ENCODE results near the gene CCBE1. TPM values are rescaled to one million over a fixed set of nuclear protein-coding genes. Genes with fewer than 3 reads are reported as not detected.

The CCBE1 gene
- total and polyA plus RNA-seq, 2 of the 4 experiments (the other 2 are of a cell fraction), result 64.8 to 148 TPM

DNA sequence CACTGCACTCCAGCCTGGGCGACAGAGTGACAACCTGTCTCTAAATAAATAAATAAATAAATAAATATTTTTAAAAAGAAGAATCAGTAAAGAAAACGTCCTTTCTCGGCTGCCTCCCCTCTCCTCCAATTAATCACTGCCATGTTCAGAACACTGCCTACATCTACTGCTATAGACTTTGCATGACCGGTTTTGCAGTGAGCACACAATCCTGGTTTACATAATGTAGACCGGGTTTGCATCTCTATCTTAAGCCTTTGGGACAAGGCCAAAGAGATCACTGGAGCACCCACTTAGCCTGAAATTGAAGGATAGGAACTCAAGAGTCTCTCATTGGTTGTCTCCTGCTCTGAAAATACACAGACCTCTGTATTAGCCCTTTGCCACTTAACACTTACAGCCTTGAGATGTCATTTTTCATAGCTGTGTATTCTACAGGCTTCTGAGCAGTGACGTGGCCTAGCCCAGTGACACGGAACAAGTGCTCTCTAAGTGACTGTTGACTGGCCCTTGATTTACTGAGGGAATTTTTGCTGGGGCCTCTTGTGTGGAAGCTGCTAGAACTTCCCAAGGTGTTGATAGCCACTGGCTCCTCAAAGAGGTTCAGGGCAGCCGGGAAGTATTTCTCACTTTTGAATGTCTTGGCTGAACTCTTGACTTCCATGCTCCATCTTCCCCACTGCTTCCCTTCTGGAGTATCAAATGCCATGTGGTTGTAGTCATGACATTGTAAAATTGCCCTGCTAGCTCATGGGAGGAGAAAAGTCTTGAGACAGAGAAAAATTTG is 45.3 kb upstream of the CCBE1 start:
- 0 out of 2 replicates have a peak, but pooled peaks have one; percentile 7 for ATAC-seq (ENCODE audit: low read depth)
- Histone ChIP-seq H3K9me1 (ENCODE audit: insufficient read depth, low read length) (peaks cover 14% of the 10 kb centered on the region), H4K8ac (ENCODE audit: low read depth in 2 of 2, low read length in 2 of 2) (peak overlapping the region; percentile 61 to 90; a peak in 3 of 4 replicates), H3K18ac (ENCODE audit: low read depth, low read length) (peak overlapping the region; percentile 97; the same call in 1 of the 2 replicates), H3K4ac (ENCODE audit: low read depth, low read length) (peak overlapping the region; percentile 69), H4K91ac (ENCODE audit: insufficient read depth, low read depth, low read length) (peak overlapping the region; percentile 92), H3K79me1 (ENCODE audit: low read depth in 1 of 2, low read length in 2 of 2) (no peaks in the 10 kb centered on the region), H3K4me2 (ENCODE audit: low read depth, low read length) (no peak overlapping the region; the same call in 1 of the 2 replicates), H4K5ac (ENCODE audit: low read depth, low read length) (peak overlapping the region; percentile 3; the same call in 1 of the 2 replicates), H3K4me3 (ENCODE audit: insufficient read depth, low read depth, low read length) (no peak overlapping the region), H2BK15ac (ENCODE audit: low read depth, low read length) (peak overlapping the region; percentile 89), H3K4me1 (ENCODE audit: control insufficient read depth, insufficient read depth, low read length) (peaks cover 20% of the 10 kb centered on the region), H3K23ac (ENCODE audit: low read depth, low read length) (peak overlapping the region; percentile 48; the same call in 1 of the 2 replicates), H2BK120ac (ENCODE audit: low read depth, low read length) (peak overlapping the region; percentile 94), H2AK5ac (ENCODE audit: low read depth, low read length) (peak overlapping the region; percentile 82), H2BK5ac (ENCODE audit: low read depth, low read length, poor library complexity, severe bottlenecking) (peak overlapping the region; percentile 100), H3K9ac (ENCODE audit: low read depth, low read length) (no peak overlapping the region), H3K36me3 (ENCODE audit: control insufficient read depth, insufficient read depth, low read length) (no peaks in the 10 kb centered on the region), H2AFZ (replicated peaks; ENCODE audit: low read length, poor library complexity) (peak overlapping the region; percentile 0), H2BK20ac (ENCODE audit: low read depth, low read length) (peak overlapping the region; percentile 96), H2AK9ac (replicated peaks; ENCODE audit: low read depth, low read length, poor library complexity) (no peak overlapping the region), H3K9me3 (ENCODE audit: control insufficient read depth, insufficient read depth, low read length) (peaks cover 4% of the 10 kb centered on the region; the same call in 1 of the 2 replicates), H3K14ac (replicated peaks; ENCODE audit: low read depth, low read length) (peak overlapping the region; percentile 86), H3K27ac (ENCODE audit: insufficient read depth, low read length) (no peak overlapping the region), H3K56ac (ENCODE audit: extremely low read depth, insufficient read depth, low read length) (peak overlapping the region; percentile 9; the same call in 1 of the 2 replicates), H4K20me1 (ENCODE audit: insufficient read depth, low read length) (no peaks in the 10 kb centered on the region), H3K27me3 (ENCODE audit: control insufficient read depth, insufficient read depth, low read length) (no peaks in the 10 kb centered on the region)
- BruUV-seq (replicated peaks), result no TSS peak
- intact Hi-C loops (cut with micrococcal nuclease) (loop anchor here (1.0 to 10.0 kb wide), 2 partner anchors 26 to 48 kb away; partner anchors contain the start of gene CCBE1), dilution Hi-C loops (cut with HindIII; ENCODE audit: low sequenced_read_pairs, unreplicated experiment) (no loop called here), in situ Hi-C loops (cut with MboI; ENCODE audit: low sequenced_read_pairs) (no loop called here)
- peak; percentile 62 for DNase-seq
- no CpG with 5 or more reads among the region's 8 CpGs for WGBS, 2 experiments (ENCODE audit: extremely low coverage in 2 of 2, insufficient read length in 1 of 2)
- ChIA-PET CTCF (interaction anchor here (0.9 to 1.2 kb wide), 3 partner anchors 9 to 81 kb away, joined by 3 to 4 read pairs (median 4); partner anchors contain the start of gene CCBE1), POLR2A (ENCODE audit: unreplicated experiment) (interaction anchor here (0.6 kb wide), 1 partner anchor 78 kb away, joined by 3 read pairs; no protein-coding TSS in a partner anchor)
- TF ChIP-seq RFX5 (IDR thresholded peaks at IDR 0.05; ENCODE audit: low read depth, low read length) (no peak), MAZ (IDR thresholded peaks at IDR 0.05; ENCODE audit: borderline replicate concordance, low read depth, low read length) (no peak), FOS (IDR thresholded peaks at IDR 0.05; ENCODE audit: low read depth, low read length) (no peak), RCOR1 (IDR thresholded peaks at IDR 0.05; ENCODE audit: insufficient replicate concordance, low read length) (no peak), CEBPB (IDR thresholded peaks at IDR 0.05; ENCODE audit: low read depth, low read length) (no peak), RAD21 (IDR thresholded peaks at IDR 0.05; ENCODE audit: low read length) (no peak), CHD1 (IDR thresholded peaks at IDR 0.05; ENCODE audit: low read depth, low read length) (no peak), MAFK (IDR thresholded peaks at IDR 0.05; ENCODE audit: low read depth, low read length) (no peak), MXI1 (IDR thresholded peaks at IDR 0.05; ENCODE audit: borderline replicate concordance, low read depth, low read length) (no peak), POLR2A (IDR thresholded peaks at IDR 0.05; ENCODE audit: low read depth, low read length) (no peak)
- TF ChIP-seq, protein P1, sequence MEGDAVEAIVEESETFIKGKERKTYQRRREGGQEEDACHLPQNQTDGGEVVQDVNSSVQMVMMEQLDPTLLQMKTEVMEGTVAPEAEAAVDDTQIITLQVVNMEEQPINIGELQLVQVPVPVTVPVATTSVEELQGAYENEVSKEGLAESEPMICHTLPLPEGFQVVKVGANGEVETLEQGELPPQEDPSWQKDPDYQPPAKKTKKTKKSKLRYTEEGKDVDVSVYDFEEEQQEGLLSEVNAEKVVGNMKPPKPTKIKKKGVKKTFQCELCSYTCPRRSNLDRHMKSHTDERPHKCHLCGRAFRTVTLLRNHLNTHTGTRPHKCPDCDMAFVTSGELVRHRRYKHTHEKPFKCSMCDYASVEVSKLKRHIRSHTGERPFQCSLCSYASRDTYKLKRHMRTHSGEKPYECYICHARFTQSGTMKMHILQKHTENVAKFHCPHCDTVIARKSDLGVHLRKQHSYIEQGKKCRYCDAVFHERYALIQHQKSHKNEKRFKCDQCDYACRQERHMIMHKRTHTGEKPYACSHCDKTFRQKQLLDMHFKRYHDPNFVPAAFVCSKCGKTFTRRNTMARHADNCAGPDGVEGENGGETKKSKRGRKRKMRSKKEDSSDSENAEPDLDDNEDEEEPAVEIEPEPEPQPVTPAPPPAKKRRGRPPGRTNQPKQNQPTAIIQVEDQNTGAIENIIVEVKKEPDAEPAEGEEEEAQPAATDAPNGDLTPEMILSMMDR (conservative IDR thresholded peaks at IDR 0.05; ENCODE audit: low read depth, low read length), result no peak
- TF ChIP-seq, protein P2, sequence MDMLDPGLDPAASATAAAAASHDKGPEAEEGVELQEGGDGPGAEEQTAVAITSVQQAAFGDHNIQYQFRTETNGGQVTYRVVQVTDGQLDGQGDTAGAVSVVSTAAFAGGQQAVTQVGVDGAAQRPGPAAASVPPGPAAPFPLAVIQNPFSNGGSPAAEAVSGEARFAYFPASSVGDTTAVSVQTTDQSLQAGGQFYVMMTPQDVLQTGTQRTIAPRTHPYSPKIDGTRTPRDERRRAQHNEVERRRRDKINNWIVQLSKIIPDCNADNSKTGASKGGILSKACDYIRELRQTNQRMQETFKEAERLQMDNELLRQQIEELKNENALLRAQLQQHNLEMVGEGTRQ (IDR thresholded peaks at IDR 0.05; ENCODE audit: low read depth, low read length), result no peak
- TF ChIP-seq, protein P3, sequence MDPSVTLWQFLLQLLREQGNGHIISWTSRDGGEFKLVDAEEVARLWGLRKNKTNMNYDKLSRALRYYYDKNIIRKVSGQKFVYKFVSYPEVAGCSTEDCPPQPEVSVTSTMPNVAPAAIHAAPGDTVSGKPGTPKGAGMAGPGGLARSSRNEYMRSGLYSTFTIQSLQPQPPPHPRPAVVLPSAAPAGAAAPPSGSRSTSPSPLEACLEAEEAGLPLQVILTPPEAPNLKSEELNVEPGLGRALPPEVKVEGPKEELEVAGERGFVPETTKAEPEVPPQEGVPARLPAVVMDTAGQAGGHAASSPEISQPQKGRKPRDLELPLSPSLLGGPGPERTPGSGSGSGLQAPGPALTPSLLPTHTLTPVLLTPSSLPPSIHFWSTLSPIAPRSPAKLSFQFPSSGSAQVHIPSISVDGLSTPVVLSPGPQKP (IDR thresholded peaks at IDR 0.05; ENCODE audit: borderline replicate concordance, low read depth, low read length), result no peak

Data from IMR-90 (cell line).